Breast epithelium (tissue), 3 donors: ENCODE results near the gene RPS19BP1.

Source experiments
- CTCF ChIP-seq, 3 donors: fragments of 450-650 bp; IDR thresholded peaks; one replicate each; pipeline ENCODE4 v1.5.1; 2016 to 2017; ENCODE audit warnings: antibody characterized with exemption in 3 of 3, mild to moderate bottlenecking in 3 of 3, moderate library complexity in 3 of 3
- POLR2A ChIP-seq: fragments of 450-650 bp; IDR thresholded peaks from one replicate; pipeline ENCODE4 v1.6.1; 2016; ENCODE audit warnings: antibody characterized with exemption, mild to moderate bottlenecking, moderate library complexity

GRCh38 chr22:39491696-39492095 is 40.9 kb downstream of the RPS19BP1 start:
- TF ChIP-seq CTCF (IDR thresholded peaks at IDR 0.05): no peak
- no peak for TF ChIP-seq POLR2A
